Astrocyte (in vitro differentiated cells and primary cell): ENCODE results near the gene CHST15. TPM values are rescaled to one million over a fixed set of nuclear protein-coding genes. Genes with fewer than 3 reads are reported as not detected.
A peak's percentile ranks its signal among the peaks of the same experiment; 100 is the strongest.

Experiments
- DNase-seq: peaks from one replicate; pipeline ENCODE4 v3.0.0-alpha.2; 2010; ENCODE audit warnings: low read depth
- FAIRE-seq: peaks from 2 replicates; lab custom pipeline; 2011; peaks lifted over from hg19 to GRCh38; lab: Jason Lieb, UNC
- H2AFZ ChIP-seq: 2 replicates; pipeline ENCODE4 v1.6.0; 2012; ENCODE audit warnings: low read depth, low read length, inconsistent platforms
- H3K27ac ChIP-seq: 2 replicates; pipeline ENCODE4 v1.5.1; 2011; ENCODE audit warnings: low read depth, low read length, inconsistent platforms
- H3K27me3 ChIP-seq: 2 replicates; pipeline ENCODE4 v1.6.0; 2011; ENCODE audit warnings: low read length, inconsistent platforms; ENCODE audit not compliant: insufficient read depth
- H3K36me3 ChIP-seq: 2 replicates; pipeline ENCODE4 v1.5.1; 2011; ENCODE audit warnings: low read length, inconsistent platforms; ENCODE audit not compliant: insufficient read depth
- H3K4me1 ChIP-seq: 2 replicates; pipeline ENCODE4 v1.5.1; 2011; ENCODE audit warnings: low read length, inconsistent platforms; ENCODE audit not compliant: insufficient read depth
- H3K4me2 ChIP-seq: 2 replicates; pipeline ENCODE4 v1.6.0; 2012; ENCODE audit warnings: low read length, inconsistent platforms
- H3K4me3 ChIP-seq: 2 replicates; pipeline ENCODE4 v1.5.1; 2011; ENCODE audit warnings: low read depth, mild to moderate bottlenecking, low read length, inconsistent platforms; ENCODE audit not compliant: insufficient read depth
- H3K79me2 ChIP-seq: 2 replicates; pipeline ENCODE4 v1.6.0; 2012; ENCODE audit warnings: mild to moderate bottlenecking, low read length, inconsistent platforms; ENCODE audit not compliant: insufficient read depth
- H3K9ac ChIP-seq: 2 replicates; pipeline ENCODE4 v1.6.0; 2012; ENCODE audit warnings: mild to moderate bottlenecking, low read length, inconsistent platforms
- H3K9me3 ChIP-seq: 2 replicates; pipeline ENCODE4 v1.5.1; 2012; ENCODE audit warnings: low read depth, mild to moderate bottlenecking, low read length, inconsistent platforms; ENCODE audit not compliant: insufficient read depth
- H4K20me1 ChIP-seq: 2 replicates; pipeline ENCODE4 v1.6.0; 2012; ENCODE audit warnings: low read length, inconsistent platforms; ENCODE audit not compliant: insufficient read depth
- H3K27ac Mint-ChIP-seq: one replicate; pipeline ENCODE4 v1.8.0; 2021; ENCODE audit warnings: mild to moderate bottlenecking, mixed read lengths; ENCODE audit not compliant: unreplicated experiment
- H3K27me3 Mint-ChIP-seq: one replicate; pipeline ENCODE4 v1.8.0; 2021; ENCODE audit warnings: low read depth, mixed read lengths; ENCODE audit not compliant: unreplicated experiment
- H3K36me3 Mint-ChIP-seq: one replicate; pipeline ENCODE4 v1.8.0; 2021; ENCODE audit warnings: low read depth, mixed read lengths; ENCODE audit not compliant: unreplicated experiment
- H3K4me1 Mint-ChIP-seq: one replicate; pipeline ENCODE4 v1.8.0; 2021; ENCODE audit warnings: low read depth, mixed read lengths; ENCODE audit not compliant: unreplicated experiment
- H3K4me3 Mint-ChIP-seq: one replicate; pipeline ENCODE4 v1.8.0; 2021; ENCODE audit warnings: mild to moderate bottlenecking, moderate library complexity, mixed read lengths; ENCODE audit not compliant: unreplicated experiment
- H3K9me3 Mint-ChIP-seq: one replicate; pipeline ENCODE4 v1.8.0; 2021; ENCODE audit warnings: mild to moderate bottlenecking, mixed read lengths; ENCODE audit not compliant: unreplicated experiment
- EZH2 ChIP-seq: IDR thresholded peaks from 2 replicates; pipeline ENCODE4 v1.6.1; 2012; ENCODE audit warnings: mild to moderate bottlenecking, low read length, inconsistent platforms; ENCODE audit not compliant: insufficient read depth
- total RNA-seq: library from RNA; stranded (reverse); gene quantifications from 2 replicates; pipeline ENCODE4 v1.2.1, GENCODE V29; 2021
- TF ChIP-seq, protein P1 (sequence below): IDR thresholded peaks from 2 replicates; pipeline ENCODE4 v1.5.1; 2011; ENCODE audit warnings: low read depth, mild to moderate bottlenecking, inconsistent platforms, low read length, moderate library complexity; ENCODE audit not compliant: insufficient read depth

Gene CHST15
- total RNA-seq, 1 donor from 2014 or later = 20.6 TPM

DNA sequence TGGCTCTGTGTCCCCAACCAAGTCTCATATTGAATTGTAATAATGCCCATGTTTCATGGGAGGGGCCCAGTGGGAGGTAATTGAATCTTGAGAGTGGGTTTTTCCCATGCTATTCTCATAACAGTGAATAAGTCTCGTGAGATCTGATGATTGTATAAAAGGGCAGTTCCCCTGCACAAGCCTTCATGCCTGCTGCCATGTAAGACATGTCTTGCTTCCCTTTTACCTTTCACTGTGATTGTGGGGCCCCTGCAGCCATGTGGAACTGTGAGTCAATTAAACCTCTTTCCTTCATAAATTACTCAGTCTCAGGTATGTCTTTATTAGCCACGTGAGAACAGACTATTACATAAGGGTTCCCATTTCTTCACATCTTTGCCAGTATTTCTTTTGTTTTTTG, 104.7 kb downstream of the CHST15 start:
- Histone ChIP-seq H2AFZ (no peak overlapping the region), H3K9ac (no peak overlapping the region), H3K4me3 (no peak overlapping the region), H3K79me2 (no peaks in the 10 kb centered on the region), H3K36me3 (no peaks in the 10 kb centered on the region), H3K9me3 (peaks cover 3% of the 10 kb centered on the region), H3K27ac (no peak overlapping the region), H4K20me1 (no peaks in the 10 kb centered on the region), H3K4me2 (no peak overlapping the region), H3K27me3 (peaks cover 21% of the 10 kb centered on the region), H3K4me1 (no peaks in the 10 kb centered on the region)
- no peak for TF ChIP-seq EZH2
- TF ChIP-seq, protein P1, sequence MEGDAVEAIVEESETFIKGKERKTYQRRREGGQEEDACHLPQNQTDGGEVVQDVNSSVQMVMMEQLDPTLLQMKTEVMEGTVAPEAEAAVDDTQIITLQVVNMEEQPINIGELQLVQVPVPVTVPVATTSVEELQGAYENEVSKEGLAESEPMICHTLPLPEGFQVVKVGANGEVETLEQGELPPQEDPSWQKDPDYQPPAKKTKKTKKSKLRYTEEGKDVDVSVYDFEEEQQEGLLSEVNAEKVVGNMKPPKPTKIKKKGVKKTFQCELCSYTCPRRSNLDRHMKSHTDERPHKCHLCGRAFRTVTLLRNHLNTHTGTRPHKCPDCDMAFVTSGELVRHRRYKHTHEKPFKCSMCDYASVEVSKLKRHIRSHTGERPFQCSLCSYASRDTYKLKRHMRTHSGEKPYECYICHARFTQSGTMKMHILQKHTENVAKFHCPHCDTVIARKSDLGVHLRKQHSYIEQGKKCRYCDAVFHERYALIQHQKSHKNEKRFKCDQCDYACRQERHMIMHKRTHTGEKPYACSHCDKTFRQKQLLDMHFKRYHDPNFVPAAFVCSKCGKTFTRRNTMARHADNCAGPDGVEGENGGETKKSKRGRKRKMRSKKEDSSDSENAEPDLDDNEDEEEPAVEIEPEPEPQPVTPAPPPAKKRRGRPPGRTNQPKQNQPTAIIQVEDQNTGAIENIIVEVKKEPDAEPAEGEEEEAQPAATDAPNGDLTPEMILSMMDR = no peak
- peaks cover 51% of the 10 kb centered on the region for H3K27me3 Mint-ChIP-seq
- no peak for DNase-seq
- H3K4me3 Mint-ChIP-seq = no peak overlapping the region
- H3K4me1 Mint-ChIP-seq = no peaks in the 10 kb centered on the region
- peaks cover 20% of the 10 kb centered on the region for H3K9me3 Mint-ChIP-seq
- no peak overlapping the region for H3K27ac Mint-ChIP-seq
- peaks cover 2% of the 10 kb centered on the region for H3K36me3 Mint-ChIP-seq
- no peak for FAIRE-seq

DNA sequence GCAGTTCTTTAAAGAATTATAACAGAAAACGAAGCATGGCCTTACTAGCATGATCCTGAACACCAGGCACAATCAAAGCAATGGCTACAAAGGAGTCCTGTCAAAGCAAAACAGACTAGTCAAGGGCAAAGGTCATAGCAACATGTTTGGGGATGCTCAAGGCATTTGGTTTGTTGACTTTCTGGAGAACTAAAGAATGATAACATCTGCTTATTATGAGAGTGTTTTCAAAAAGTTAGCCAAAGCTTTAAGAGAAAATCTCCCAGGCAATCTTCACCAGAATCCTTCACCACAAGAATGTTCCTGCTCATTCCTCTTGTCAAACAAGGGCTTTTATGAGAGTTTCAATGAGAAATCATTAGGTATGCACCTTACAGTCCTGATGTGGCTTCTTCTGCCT, 106.7 kb downstream of the CHST15 start:
- TF ChIP-seq, protein P1 = no peak
- TF ChIP-seq EZH2 = no peak
- peak; percentile 7 for DNase-seq
- H3K9ac ChIP-seq = no peak overlapping the region
- peaks cover 18% of the 10 kb centered on the region for H3K27me3 ChIP-seq
- no peak overlapping the region for H3K4me3 ChIP-seq
- no peaks in the 10 kb centered on the region for H3K36me3 ChIP-seq
- FAIRE-seq = no peak
- Mint-ChIP-seq H3K4me3 (no peak overlapping the region), H3K27me3 (peaks cover 42% of the 10 kb centered on the region), H3K27ac (no peak overlapping the region), H3K9me3 (peaks cover 22% of the 10 kb centered on the region), H3K4me1 (no peaks in the 10 kb centered on the region), H3K36me3 (peaks cover 2% of the 10 kb centered on the region)
- no peak overlapping the region for H3K4me2 ChIP-seq
- no peaks in the 10 kb centered on the region for H4K20me1 ChIP-seq
- no peak overlapping the region for H3K27ac ChIP-seq
- peaks cover 3% of the 10 kb centered on the region for H3K9me3 ChIP-seq
- H3K4me1 ChIP-seq = no peaks in the 10 kb centered on the region
- no peaks in the 10 kb centered on the region for H3K79me2 ChIP-seq
- H2AFZ ChIP-seq = no peak overlapping the region

DNA sequence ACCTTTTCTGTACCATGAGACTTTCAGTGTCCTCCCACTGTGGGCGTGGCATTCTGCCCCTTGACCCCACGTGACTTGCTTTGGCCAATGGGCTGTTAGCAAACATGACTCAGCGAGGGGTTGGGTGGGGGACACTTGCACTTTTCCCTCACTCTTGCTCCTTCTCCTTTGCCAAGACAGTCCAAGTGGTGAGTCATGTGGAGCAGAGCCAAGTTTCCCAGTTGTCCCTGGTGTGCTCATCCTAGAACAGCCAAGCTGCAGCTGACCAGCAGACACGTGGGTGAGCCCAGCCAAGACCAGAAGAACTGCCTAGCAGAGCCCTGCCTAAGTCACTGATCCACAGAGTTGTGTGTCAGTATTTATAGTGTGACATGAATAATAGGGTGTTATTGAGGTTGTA, 119.0 kb downstream of the CHST15 start:
- Mint-ChIP-seq H3K4me1 (peaks cover 7% of the 10 kb centered on the region), H3K27ac (no peak overlapping the region), H3K27me3 (peaks cover 37% of the 10 kb centered on the region), H3K36me3 (no peaks in the 10 kb centered on the region), H3K9me3 (peaks cover 27% of the 10 kb centered on the region), H3K4me3 (no peak overlapping the region)
- Histone ChIP-seq H3K36me3 (no peaks in the 10 kb centered on the region), H2AFZ (no peak overlapping the region), H3K27ac (no peak overlapping the region), H4K20me1 (no peaks in the 10 kb centered on the region), H3K9me3 (peaks cover 8% of the 10 kb centered on the region), H3K4me3 (no peak overlapping the region), H3K27me3 (peaks cover 13% of the 10 kb centered on the region), H3K4me2 (no peak overlapping the region), H3K9ac (no peak overlapping the region), H3K4me1 (no peaks in the 10 kb centered on the region), H3K79me2 (no peaks in the 10 kb centered on the region)
- DNase-seq (peak; percentile 36), FAIRE-seq (no peak)
- TF ChIP-seq EZH2 = no peak
- TF ChIP-seq, protein P1 = no peak
